CD4-positive, alpha-beta T cell treated with Interleukin-21 for 1 hour (primary cell): ENCODE measurements around the gene DUS2.
"Not testable (repeated sequence)": the region's sequence is repeated elsewhere in the genome, so short reads cannot be mapped to it uniquely, and the experiment has no call there.

Source experiments
- DNase-seq: peaks from one replicate; pipeline ENCODE4 v3.0.0-alpha.2; 2020

Gene DUS2

GRCh38 chr16:68078701-68079375, 55.8 kb downstream of the DUS2 start:
- no peak for DNase-seq

- DNase-seq, result no peak
Observed at GRCh38 chr16:68079376-68079625, 56.2 kb downstream of the DUS2 start.

GRCh38 chr16:68079626-68080344, 56.7 kb downstream of the DUS2 start:
- DNase-seq, result peak; percentile 83

- DNase-seq, result no peak
Observed at GRCh38 chr16:68081861-68082628, 59.0 kb downstream of the DUS2 start.

- no peak for DNase-seq
Observed at GRCh38 chr16:68082629-68083238, 59.6 kb downstream of the DUS2 start.

- DNase-seq, result no peak
Observed at GRCh38 chr16:68083239-68083781, 60.2 kb downstream of the DUS2 start.

GRCh38 chr16:68083861-68084503, 60.9 kb downstream of the DUS2 start:
- no peak for DNase-seq

GRCh38 chr16:68084504-68085258, 61.6 kb downstream of the DUS2 start:
- peak; percentile 90 for DNase-seq

GRCh38 chr16:68085259-68086071, 62.4 kb downstream of the DUS2 start, which contains the start of gene NFATC3:
NFATC3 (plus strand) TSS chr16:68085370; CDS start chr16:68085682, 312 bp downstream.
- peak; percentile 99 for DNase-seq

- DNase-seq, result no peak
Observed at GRCh38 chr16:68086336-68086841, 63.3 kb downstream of the DUS2 start.

- DNase-seq, result no peak
Observed at GRCh38 chr16:68086860-68087268, 63.8 kb downstream of the DUS2 start.

GRCh38 chr16:68087688-68088087, 64.6 kb downstream of the DUS2 start:
- no peak for DNase-seq

- no peak for DNase-seq
Observed at GRCh38 chr16:68088130-68088972, 65.3 kb downstream of the DUS2 start.

GRCh38 chr16:68089067-68089466, 66.0 kb downstream of the DUS2 start:
- no peak for DNase-seq

GRCh38 chr16:68090130-68090529, 67.0 kb downstream of the DUS2 start:
- DNase-seq, result peak; percentile 44

GRCh38 chr16:68090533-68090932, 67.4 kb downstream of the DUS2 start:
- no peak for DNase-seq

- DNase-seq, result no peak
Observed at GRCh38 chr16:68091380-68092261, 68.5 kb downstream of the DUS2 start.

GRCh38 chr16:68092275-68092674, 69.2 kb downstream of the DUS2 start:
- not testable (repeated sequence) for DNase-seq
